Activated T-cell treated with anti-CD3 and anti-CD28 coated beads, Interleukin-2, amount 50 U/mL, for 4 hours (primary cell): ENCODE results near the gene TMEM238L. TPM values are rescaled to one million over a fixed set of nuclear protein-coding genes. Genes with fewer than 3 reads are reported as not detected.

Source experiments
- ATAC-seq, 2 donors: fragments of 200-7000 bp; cut with Tn5 transposase; one replicate each; pipeline ENCODE4 v1.10.0; 2021
- DNase-seq: peaks from one replicate; pipeline ENCODE4 v3.0.0-alpha.2; 2020
- H3K27me3 Mint-ChIP-seq: one replicate; pipeline ENCODE4 v1.8.0; 2021; ENCODE audit warnings: low read depth, mixed read lengths
- H3K36me3 Mint-ChIP-seq: one replicate; pipeline ENCODE4 v1.8.0; 2022; ENCODE audit warnings: mixed read lengths; ENCODE audit not compliant: insufficient read depth
- H3K4me1 Mint-ChIP-seq: one replicate; pipeline ENCODE4 v1.8.0; 2021; ENCODE audit warnings: low read depth, mixed read lengths
- H3K4me3 Mint-ChIP-seq: one replicate; pipeline ENCODE4 v1.8.0; 2021; ENCODE audit warnings: mild to moderate bottlenecking, moderate library complexity, mixed read lengths
- H3K9me3 Mint-ChIP-seq: one replicate; pipeline ENCODE4 v1.8.0; 2021; ENCODE audit warnings: mixed read lengths
- total RNA-seq, 3 donors: library from RNA; stranded (reverse); gene quantifications; one replicate each; pipeline ENCODE4 v1.2.1, GENCODE V29; 2021

Gene TMEM238L
- total RNA-seq, 3 donors from 2014 or later, result not detected

DNA sequence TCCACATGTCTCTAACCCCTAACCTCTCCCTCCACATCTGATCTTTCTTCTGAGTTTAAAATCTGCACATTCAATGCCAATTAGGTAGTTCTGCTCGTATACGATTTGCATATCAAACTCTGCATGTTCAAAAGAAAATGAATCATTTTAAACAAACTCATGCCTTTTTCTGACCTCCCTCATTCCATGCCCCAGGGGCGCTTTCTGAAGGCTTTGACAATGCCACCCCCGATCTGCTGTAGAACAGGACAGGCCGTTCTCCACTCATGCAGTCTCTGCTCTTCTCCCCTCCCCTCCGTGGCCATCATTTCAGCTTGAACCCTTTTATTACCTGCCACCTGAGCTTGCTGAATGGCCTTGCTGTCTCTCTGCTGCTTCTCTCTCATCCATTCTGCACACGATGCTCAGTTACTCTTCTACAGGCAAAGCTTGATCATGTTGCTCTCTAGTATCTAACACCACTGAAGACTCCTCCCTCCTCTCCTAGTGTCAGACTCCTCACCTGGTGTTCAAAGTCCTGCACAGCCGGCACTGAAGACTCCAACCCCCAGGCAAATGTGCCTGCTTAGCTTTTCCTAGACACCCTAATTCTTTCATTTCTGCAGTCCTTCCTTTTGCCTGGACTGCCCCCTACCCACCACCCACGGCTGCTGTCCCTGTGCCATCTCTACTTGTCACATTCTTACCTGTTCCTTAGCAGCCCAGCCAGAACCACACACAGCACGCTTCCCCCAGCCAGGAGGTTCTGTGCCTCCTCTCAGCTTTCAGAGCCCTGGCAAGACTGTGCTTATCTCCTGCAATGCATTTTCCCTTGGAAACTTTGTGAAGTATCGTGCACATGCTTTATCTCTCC lies 6.2 kb downstream of the TMEM238L start:
- DNase-seq (no peak), ATAC-seq (no peak)
- H3K36me3 Mint-ChIP-seq, result no peaks in the 10 kb centered on the region
- H3K27me3 Mint-ChIP-seq, result peaks cover 4% of the 10 kb centered on the region
- H3K4me1 Mint-ChIP-seq, result no peaks in the 10 kb centered on the region
- H3K4me3 Mint-ChIP-seq, result no peak overlapping the region
- no peaks in the 10 kb centered on the region for H3K9me3 Mint-ChIP-seq

DNA sequence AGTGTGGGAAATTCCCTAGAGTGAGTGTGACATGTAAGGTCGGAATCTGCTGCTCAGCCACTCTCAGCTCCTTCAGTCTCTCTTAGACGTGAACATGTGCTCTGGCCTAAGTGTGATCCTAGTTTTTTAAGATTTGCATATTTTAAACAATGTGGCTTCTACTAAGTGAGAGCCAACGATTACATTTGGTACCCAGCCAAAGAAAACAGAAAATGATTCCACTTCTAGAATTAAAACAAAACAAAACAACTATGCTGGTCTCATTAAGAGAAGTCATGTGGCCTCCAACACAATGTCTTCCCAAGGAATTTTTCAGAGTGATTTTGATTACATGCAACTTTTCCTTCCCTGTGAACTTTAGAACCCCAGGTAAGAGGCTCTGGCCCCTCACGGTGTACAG lies 10.1 kb downstream of the TMEM238L start:
- Mint-ChIP-seq H3K9me3 (no peaks in the 10 kb centered on the region), H3K36me3 (no peaks in the 10 kb centered on the region), H3K4me1 (no peaks in the 10 kb centered on the region), H3K4me3 (no peak overlapping the region), H3K27me3 (peaks cover 2% of the 10 kb centered on the region)
- ATAC-seq (no peak), DNase-seq (no peak)

DNA sequence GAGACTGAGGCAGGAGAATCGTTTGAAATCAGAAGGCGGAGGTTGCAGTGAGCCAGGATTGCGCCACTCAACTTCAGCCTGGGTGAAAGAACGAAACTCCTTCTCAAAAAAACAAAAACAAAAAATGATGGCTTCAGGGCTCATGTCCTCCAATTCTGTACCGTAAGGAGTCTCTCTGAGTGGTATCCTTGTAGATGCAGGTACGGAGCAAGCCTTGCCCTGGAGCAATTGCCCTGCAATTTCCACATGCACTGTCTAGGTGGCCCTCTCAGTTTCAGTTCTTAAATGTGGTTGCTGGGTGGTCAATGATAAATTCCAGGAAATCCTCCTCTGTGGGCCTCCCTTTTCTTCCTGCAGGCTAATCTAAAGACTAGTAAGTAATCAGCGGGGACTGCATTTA lies 10.6 kb downstream of the TMEM238L start:
- Mint-ChIP-seq H3K9me3 (no peaks in the 10 kb centered on the region), H3K36me3 (no peaks in the 10 kb centered on the region), H3K4me1 (no peaks in the 10 kb centered on the region), H3K27me3 (peaks cover 2% of the 10 kb centered on the region), H3K4me3 (no peak overlapping the region)
- DNase-seq, result no peak
- no peak for ATAC-seq

DNA sequence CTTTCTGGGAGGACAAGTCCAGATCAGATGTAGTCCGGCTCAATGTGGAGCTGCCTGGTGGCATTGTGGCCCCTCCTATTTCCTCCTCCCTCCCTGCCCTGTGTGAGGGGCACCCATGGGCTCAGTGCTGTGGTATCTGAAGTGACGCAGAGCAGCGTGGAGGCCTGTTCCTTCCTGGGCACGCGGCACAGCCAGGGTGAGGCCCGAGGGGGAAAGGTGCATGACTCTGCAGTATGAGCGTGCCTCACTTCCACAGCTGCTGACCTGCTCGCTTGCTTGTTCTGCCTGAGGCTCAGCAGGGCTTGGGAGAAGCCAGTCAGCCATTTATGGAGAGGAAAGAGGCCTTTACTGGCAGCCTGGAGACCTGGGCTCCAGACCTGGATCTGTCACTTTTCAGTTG lies 11.7 kb downstream of the TMEM238L start:
- DNase-seq (no peak), ATAC-seq (no peak)
- no peaks in the 10 kb centered on the region for H3K4me1 Mint-ChIP-seq
- H3K36me3 Mint-ChIP-seq, result no peaks in the 10 kb centered on the region
- H3K27me3 Mint-ChIP-seq, result peaks cover 5% of the 10 kb centered on the region
- H3K9me3 Mint-ChIP-seq, result no peaks in the 10 kb centered on the region
- H3K4me3 Mint-ChIP-seq, result no peak overlapping the region

DNA sequence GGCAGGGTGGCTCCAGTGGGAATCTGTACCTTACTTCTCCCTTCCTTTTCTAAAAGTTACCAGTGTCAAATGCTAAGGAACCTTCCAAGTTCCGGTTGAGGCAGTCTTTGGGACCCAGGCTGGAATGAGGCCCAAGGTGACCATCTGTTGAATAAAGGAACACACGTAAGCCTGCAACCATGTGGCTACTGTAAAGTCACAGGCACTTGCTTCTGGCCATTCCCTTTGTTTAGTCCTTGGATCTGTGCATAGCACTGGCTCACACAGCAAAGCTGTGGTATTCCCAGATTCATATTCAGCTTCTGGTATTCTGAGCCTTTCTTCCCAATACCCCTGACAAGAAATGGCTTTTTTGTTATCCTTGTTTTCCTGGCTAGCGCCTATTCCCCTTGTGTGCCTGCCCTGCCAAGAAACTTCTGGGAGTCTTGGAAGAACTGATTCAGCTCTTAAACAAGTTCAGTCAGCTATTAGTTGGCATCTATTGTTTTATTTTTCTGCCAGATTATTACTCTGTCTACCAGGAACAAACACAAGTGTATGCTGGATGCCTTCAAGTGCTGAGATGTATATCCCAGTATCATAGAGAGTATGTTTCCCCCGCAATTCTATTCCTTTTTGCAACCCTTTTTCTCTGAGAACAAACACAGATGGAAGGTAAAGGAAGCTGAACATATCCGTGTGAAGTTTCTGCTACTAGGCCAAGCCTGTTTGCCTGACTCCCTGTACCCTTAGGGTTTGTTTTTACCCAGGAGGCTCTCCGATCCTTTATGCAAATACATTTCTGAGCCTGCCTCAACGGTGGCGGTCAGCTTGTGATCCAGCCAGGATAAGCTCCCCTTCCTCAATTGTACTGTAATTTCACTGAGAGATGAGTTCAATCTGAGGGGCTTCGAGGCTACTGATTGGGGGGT lies 13.2 kb downstream of the TMEM238L start:
- Mint-ChIP-seq H3K36me3 (no peaks in the 10 kb centered on the region), H3K4me1 (no peaks in the 10 kb centered on the region), H3K27me3 (peaks cover 9% of the 10 kb centered on the region), H3K9me3 (no peaks in the 10 kb centered on the region), H3K4me3 (no peak overlapping the region)
- no peak for DNase-seq
- no peak for ATAC-seq

DNA sequence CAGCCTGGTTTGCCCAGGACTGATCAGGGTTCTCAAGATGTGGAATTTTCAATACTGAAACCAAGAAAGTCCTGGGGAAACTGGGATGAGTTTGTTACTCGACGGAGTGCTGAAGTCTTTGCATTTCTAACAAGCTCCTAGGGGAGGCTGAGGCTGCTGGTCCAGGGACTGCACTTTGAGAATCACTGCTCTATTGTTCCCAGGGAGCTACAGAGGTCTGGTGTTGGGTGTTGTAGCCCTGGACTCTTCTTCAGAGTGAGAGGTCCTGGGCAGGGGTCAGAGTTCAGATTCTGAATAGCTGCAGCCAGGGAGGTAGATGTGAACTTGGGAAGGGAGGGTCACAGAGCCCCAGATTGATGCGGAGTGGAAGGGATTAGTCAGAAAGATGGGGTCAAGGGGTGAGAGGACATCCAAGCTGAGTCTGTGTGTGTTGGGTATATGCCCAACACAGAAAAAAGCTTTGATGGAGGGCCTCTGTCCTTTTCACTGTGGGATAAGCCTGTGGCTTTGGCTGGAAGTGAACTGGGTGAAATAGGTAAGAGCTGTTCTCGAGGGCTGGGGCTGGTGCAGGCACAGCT lies 14.1 kb downstream of the TMEM238L start:
- DNase-seq (no peak), ATAC-seq (no peak)
- no peak overlapping the region for H3K4me3 Mint-ChIP-seq
- peaks cover 9% of the 10 kb centered on the region for H3K27me3 Mint-ChIP-seq
- no peaks in the 10 kb centered on the region for H3K36me3 Mint-ChIP-seq
- no peaks in the 10 kb centered on the region for H3K9me3 Mint-ChIP-seq
- no peaks in the 10 kb centered on the region for H3K4me1 Mint-ChIP-seq

DNA sequence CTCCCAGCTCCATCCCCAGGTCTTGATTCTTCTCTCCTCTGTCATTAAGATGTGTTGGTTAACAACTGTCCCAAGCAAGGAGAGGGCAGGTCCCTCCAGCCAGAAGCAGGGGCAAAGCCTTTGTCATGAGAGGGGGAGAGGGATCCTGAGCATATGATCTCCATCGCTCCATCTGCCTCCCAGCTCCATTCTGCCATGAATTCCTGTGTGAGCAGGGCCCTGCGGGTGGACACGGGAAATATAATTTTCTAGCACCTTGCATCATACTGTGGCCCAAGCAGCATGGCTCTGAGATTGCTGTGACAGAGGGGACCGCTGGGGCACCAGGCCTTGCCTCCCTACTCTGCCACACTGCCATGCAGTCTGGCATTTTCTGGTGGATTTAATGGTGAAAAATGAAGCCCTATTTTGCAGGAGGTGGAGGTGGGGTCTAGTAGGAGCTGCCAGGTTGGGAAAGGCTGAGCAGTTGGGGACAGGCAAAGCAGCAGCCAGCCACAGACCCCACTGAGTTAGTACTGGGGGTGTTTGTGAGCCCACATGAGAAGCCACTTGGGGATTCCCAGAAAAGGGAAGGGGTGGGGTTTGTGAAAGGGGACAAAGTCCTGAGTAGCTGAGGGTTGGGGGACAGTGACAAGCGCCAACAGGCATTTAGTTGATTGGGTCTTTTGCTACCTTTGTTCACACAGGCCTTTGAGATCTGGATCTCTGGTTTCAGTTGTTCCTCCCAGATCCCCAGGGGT lies 16.4 kb downstream of the TMEM238L start:
- no peaks in the 10 kb centered on the region for H3K36me3 Mint-ChIP-seq
- ATAC-seq (no peak), DNase-seq (no peak)
- no peaks in the 10 kb centered on the region for H3K4me1 Mint-ChIP-seq
- peaks cover 9% of the 10 kb centered on the region for H3K9me3 Mint-ChIP-seq
- H3K27me3 Mint-ChIP-seq, result peaks cover 6% of the 10 kb centered on the region
- no peak overlapping the region for H3K4me3 Mint-ChIP-seq

DNA sequence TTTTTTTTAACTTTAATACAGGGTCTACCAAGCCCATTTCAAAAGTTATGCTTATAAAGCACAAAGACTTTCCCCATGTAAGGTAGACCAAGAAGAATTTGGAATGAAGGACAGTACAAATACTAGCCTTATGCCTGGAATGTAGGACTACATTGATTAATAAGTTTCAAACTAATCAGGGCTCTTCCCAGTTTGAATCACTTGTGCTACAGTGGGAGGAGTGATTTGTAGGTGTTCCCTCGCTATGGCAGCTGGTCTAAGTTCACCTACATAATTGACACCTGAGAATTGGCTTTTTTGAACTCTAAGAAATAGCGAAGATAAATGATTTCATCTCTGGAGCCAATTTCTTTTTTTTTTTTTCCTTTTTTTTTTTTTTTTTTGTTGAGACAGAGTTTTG lies 18.6 kb downstream of the TMEM238L start:
- Mint-ChIP-seq H3K4me3 (no peak overlapping the region), H3K4me1 (no peaks in the 10 kb centered on the region), H3K9me3 (peaks cover 13% of the 10 kb centered on the region), H3K27me3 (peaks cover 6% of the 10 kb centered on the region), H3K36me3 (no peaks in the 10 kb centered on the region)
- ATAC-seq (no peak), DNase-seq (no peak)

DNA sequence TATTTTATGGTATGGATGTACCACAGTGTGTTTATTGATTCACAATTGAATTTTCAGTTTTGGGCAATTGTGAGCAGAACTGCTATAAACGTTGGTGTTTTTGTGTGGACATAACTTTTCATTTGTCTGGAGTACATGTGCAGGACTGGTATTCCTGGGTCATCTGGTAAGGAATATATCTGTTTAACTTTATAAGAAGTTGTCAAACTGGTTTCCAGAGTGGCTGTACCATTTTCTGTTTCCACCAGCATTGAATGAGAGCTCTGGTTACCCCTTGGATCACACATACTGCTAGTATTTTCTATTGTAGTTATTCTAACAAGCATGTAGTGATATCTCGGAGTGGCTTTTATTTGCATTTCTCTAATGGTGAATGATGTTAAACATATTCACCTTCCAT lies 24.3 kb downstream of the TMEM238L start:
- no peaks in the 10 kb centered on the region for H3K27me3 Mint-ChIP-seq
- DNase-seq (no peak), ATAC-seq (no peak)
- no peaks in the 10 kb centered on the region for H3K4me1 Mint-ChIP-seq
- H3K9me3 Mint-ChIP-seq, result peaks cover 13% of the 10 kb centered on the region
- H3K36me3 Mint-ChIP-seq, result no peaks in the 10 kb centered on the region
- H3K4me3 Mint-ChIP-seq, result no peak overlapping the region

DNA sequence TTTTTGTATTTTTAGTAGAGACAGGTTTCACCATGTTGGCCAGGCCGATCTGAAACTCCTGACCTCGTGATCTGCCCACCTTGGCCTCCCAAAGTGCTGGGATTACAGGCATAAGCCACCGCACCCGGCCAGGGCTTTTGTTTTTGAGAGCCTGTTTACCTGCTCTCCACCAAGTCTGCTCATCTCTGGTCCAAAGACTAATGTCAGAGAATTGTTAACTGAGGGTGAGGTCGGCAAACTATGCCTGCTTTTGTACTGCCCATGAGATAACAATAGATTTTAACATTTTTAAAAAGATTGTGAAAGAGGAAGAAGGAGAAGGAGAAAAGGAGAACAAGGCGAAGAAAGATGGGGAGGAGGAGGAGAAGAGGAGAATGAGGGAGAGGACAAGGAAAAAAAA lies 26.0 kb downstream of the TMEM238L start:
- H3K27me3 Mint-ChIP-seq, result no peaks in the 10 kb centered on the region
- peaks cover 9% of the 10 kb centered on the region for H3K9me3 Mint-ChIP-seq
- DNase-seq, result no peak
- H3K4me3 Mint-ChIP-seq, result no peak overlapping the region
- no peaks in the 10 kb centered on the region for H3K36me3 Mint-ChIP-seq
- no peak for ATAC-seq
- no peaks in the 10 kb centered on the region for H3K4me1 Mint-ChIP-seq

DNA sequence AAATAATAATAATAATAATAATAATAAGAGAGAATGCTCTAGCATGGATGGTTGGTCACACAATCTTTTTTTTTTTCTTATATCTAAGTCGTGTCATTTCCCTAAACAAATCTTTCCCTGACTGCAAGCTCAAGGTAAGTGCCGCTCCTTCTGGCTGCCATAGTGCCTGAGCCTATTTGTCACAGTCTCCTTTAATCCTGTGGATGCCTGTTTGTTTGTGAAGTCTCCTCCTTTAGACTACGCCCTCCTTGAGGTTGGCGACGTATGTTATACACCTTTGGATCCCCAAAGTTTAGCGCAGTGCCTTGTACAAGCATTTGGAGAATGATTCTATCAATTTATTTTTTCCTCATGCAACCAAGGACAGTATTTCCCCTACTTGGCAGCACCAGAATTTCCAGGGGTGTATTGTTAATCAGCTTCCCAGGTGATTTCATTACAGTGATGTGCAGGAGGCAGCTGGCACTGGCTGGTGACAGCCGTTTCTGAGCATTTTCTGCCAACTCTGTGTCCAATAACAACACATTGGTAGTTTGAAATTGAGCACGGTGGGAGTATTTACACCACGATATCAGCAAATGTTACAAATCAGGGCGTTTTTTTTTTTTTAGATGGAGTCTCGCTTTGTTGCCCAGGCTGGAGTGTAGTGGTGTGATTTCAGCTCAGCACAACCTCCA lies 26.6 kb downstream of the TMEM238L start:
- DNase-seq, result no peak

DNA sequence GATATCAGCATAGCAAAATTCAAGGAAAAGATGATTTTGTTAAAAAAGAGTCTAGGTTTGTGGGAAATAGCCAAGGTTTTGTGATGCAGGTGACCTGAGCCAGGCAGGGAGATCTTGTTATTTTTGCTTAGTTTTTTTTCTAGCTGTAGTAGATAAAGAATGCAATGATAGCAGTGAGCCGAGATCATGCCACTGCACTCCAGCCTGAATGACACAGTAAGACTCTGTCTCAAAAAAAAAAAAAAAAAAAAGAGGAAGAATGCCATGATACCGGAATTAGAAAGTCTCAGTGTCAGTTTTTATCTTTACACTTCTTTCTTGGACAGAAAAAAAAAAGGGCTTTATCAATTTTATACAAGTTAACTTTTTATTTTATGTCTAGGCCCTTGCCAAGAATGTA lies 27.5 kb downstream of the TMEM238L start:
- DNase-seq, result no peak
- Mint-ChIP-seq H3K36me3 (no peaks in the 10 kb centered on the region), H3K4me1 (no peaks in the 10 kb centered on the region), H3K4me3 (no peak overlapping the region), H3K9me3 (peaks cover 7% of the 10 kb centered on the region), H3K27me3 (no peaks in the 10 kb centered on the region)
- no peak for ATAC-seq

More for the DNA sequence above, 26.6 kb downstream of the TMEM238L start:
- Mint-ChIP-seq H3K9me3 (peaks cover 6% of the 10 kb centered on the region), H3K4me1 (no peaks in the 10 kb centered on the region), H3K4me3 (no peak overlapping the region), H3K27me3 (no peaks in the 10 kb centered on the region), H3K36me3 (no peaks in the 10 kb centered on the region)
- ATAC-seq, result no peak

DNA sequence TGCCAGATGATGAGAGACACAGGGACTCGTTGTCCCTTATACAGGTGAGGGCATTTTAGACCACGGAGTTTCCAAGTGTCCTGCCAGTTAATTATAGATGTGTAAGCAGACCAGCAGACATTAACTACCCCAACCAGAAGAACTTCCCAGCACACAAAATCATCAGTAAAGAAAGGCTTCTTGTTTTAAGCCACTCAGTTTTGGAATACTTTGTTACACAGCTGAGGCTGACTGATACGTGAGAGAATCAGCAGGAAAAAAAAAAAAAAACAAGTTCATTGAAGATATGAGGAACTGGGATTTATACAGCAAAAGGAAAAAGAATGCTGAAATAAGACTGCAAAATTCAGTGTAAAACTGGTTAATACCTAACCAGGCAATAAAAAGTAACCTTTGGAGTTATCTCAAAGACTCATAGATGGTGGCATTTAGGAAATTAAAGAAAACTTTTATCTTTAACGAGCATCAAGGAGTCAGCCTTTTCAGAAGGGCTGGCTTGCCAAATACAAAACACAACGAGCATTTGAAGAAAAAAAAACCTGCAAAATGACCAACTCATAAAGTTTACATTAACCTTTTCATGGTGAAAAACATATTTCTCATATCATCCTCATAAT lies 28.1 kb downstream of the TMEM238L start:
- no peak for DNase-seq
- no peak overlapping the region for H3K4me3 Mint-ChIP-seq
- no peak for ATAC-seq
- peaks cover under 1% of the 10 kb centered on the region for H3K36me3 Mint-ChIP-seq
- no peaks in the 10 kb centered on the region for H3K4me1 Mint-ChIP-seq
- peaks cover 9% of the 10 kb centered on the region for H3K9me3 Mint-ChIP-seq
- H3K27me3 Mint-ChIP-seq, result no peaks in the 10 kb centered on the region
